NB4 (cell line): ENCODE data around the gene NAXD.

Source experiments
- POLR2A ChIP-seq: IDR thresholded peaks from 2 replicates; pipeline ENCODE4 v1.6.1; 2011; ENCODE audit warnings: mild to moderate bottlenecking; ENCODE audit not compliant: insufficient read length; ENCODE audit errors: extremely low read depth
- TF ChIP-seq, protein P1 (sequence below): IDR thresholded peaks from one replicate; pipeline ENCODE4 v1.5.1; 2012; ENCODE audit warnings: low read depth, low read length

- TF ChIP-seq, protein P1, sequence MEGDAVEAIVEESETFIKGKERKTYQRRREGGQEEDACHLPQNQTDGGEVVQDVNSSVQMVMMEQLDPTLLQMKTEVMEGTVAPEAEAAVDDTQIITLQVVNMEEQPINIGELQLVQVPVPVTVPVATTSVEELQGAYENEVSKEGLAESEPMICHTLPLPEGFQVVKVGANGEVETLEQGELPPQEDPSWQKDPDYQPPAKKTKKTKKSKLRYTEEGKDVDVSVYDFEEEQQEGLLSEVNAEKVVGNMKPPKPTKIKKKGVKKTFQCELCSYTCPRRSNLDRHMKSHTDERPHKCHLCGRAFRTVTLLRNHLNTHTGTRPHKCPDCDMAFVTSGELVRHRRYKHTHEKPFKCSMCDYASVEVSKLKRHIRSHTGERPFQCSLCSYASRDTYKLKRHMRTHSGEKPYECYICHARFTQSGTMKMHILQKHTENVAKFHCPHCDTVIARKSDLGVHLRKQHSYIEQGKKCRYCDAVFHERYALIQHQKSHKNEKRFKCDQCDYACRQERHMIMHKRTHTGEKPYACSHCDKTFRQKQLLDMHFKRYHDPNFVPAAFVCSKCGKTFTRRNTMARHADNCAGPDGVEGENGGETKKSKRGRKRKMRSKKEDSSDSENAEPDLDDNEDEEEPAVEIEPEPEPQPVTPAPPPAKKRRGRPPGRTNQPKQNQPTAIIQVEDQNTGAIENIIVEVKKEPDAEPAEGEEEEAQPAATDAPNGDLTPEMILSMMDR: no peak
- TF ChIP-seq POLR2A: no peak
Observed at GRCh38 chr13:110617321-110618072, 2.2 kb downstream of the NAXD start.
